Sigmoid colon (tissue), 7 donors: ENCODE results near the gene MCTP1. TPM values are rescaled to one million over a fixed set of nuclear protein-coding genes. Genes with fewer than 3 reads are reported as not detected.

ENCODE experiments used
- DNase-seq: peaks from one replicate; pipeline ENCODE4 v3.0.0-alpha.2; 2019
- H3K27ac ChIP-seq, 4 donors: fragments of 200-600 bp; sonication (generic); one replicate each; pipeline ENCODE4 v1.5.1; 2016 to 2019; ENCODE audit warnings: mild to moderate bottlenecking in 1 of 4
- H3K27me3 ChIP-seq, 3 donors: fragments of 200-600 bp; sonication (generic); one replicate each; pipeline ENCODE4 v1.5.1; 2019; ENCODE audit warnings: mild to moderate bottlenecking in 1 of 3
- H3K36me3 ChIP-seq, 4 donors: fragments of 200-600 bp; sonication (generic); one replicate each; pipeline ENCODE4 v1.5.1; 2016 to 2019
- H3K4me1 ChIP-seq, 4 donors: fragments of 200-600 bp; sonication (generic); one replicate each; pipeline ENCODE4 v1.5.1; 2017 to 2019
- H3K4me3 ChIP-seq, 4 donors: fragments of 200-600 bp; sonication (generic); one replicate each; pipeline ENCODE4 v1.5.1; 2017 to 2019; ENCODE audit warnings: mild to moderate bottlenecking in 2 of 4, moderate library complexity in 1 of 4
- H3K9me3 ChIP-seq, 4 donors: fragments of 200-600 bp in 3 of 4; sonication (generic) in 3 of 4; one replicate each; pipeline versions ENCODE4 v1.5.1 to v1.6.1; 2013 to 2019
- EP300 ChIP-seq, 4 donors: sonication (generic); formaldehyde crosslinking; IDR thresholded peaks; one replicate each; pipeline ENCODE4 v1.6.1; 2017; ENCODE audit warnings: antibody characterized with exemption in 4 of 4
- POLR2A ChIP-seq, 2 donors: fragments of 450-650 bp; IDR thresholded peaks; one replicate each; pipeline ENCODE4 v1.6.1; 2016; ENCODE audit warnings: antibody characterized with exemption in 2 of 2, mild to moderate bottlenecking in 2 of 2, moderate library complexity in 2 of 2
- POLR2AphosphoS5 ChIP-seq, 4 donors: sonication (generic); formaldehyde crosslinking; IDR thresholded peaks; one replicate each; pipeline ENCODE4 v1.6.1; 2017; ENCODE audit warnings: antibody characterized with exemption in 4 of 4
- WGBS, 2 donors: extraction: QIAGEN DNeasy Blood & Tissue Kit; methylation state at CpG; one replicate each; pipeline ENCODE4 v1.1.7; 2013; 5-methylcytosine and 5-hydroxymethylcytosine counted together
- intact Hi-C: fragments of 100-400 bp; cut with DNase I; formaldehyde crosslinking; loops from one replicate; pipeline ENCODE4 v1.15.1; 2023
- polyA plus RNA-seq, 3 donors: library from polyadenylated mRNA; stranded (reverse); fragments of 200-250 nt; gene quantifications; one replicate each; pipeline ENCODE4 v1.2.3, GENCODE V29; 2013
- total RNA-seq, 4 donors: library from RNA; depleted of rRNA; stranded (reverse); fragments of >200 nt; gene quantifications; one replicate each; pipeline ENCODE4 v1.1.0, GENCODE V29; 2016
- TF ChIP-seq, protein P1 (sequence below), 4 experiments: fragments of 450-650 bp in 3 of 4; fragments of 200-600 bp in 1 of 4; IDR thresholded peaks; one replicate each; pipeline ENCODE4 v1.5.1; 2016 to 2019; ENCODE audit warnings: antibody characterized with exemption in 4 of 4, mild to moderate bottlenecking in 3 of 4, moderate library complexity in 2 of 4
- donor health status: healthy with polysubstance abuse.
- donor health status: Bipolar disorder and iron deficiency.
- donor health status: healthy.

The MCTP1 gene
- total and polyA plus RNA-seq, 7 donors = 2.1 to 20.5 (median 12.5) TPM

- Histone ChIP-seq H3K27me3 (no peaks in the 10 kb centered on the region), H3K36me3 (no peaks in the 10 kb centered on the region), H3K9me3 (no peaks in the 10 kb centered on the region), H3K4me1 (no peaks in the 10 kb centered on the region), H3K4me3 (no peak overlapping the region), H3K27ac (no peak overlapping the region)
- WGBS, 2 donors = 63 to 75% methylated on average over 3 of the region's 3 CpGs
- DNase-seq = no peak
- intact Hi-C loops = no loop called here
- TF ChIP-seq EP300 (IDR thresholded peaks at IDR 0.05) = no peak
- TF ChIP-seq POLR2AphosphoS5 (IDR thresholded peaks at IDR 0.05) = no peak
- TF ChIP-seq, protein P1, sequence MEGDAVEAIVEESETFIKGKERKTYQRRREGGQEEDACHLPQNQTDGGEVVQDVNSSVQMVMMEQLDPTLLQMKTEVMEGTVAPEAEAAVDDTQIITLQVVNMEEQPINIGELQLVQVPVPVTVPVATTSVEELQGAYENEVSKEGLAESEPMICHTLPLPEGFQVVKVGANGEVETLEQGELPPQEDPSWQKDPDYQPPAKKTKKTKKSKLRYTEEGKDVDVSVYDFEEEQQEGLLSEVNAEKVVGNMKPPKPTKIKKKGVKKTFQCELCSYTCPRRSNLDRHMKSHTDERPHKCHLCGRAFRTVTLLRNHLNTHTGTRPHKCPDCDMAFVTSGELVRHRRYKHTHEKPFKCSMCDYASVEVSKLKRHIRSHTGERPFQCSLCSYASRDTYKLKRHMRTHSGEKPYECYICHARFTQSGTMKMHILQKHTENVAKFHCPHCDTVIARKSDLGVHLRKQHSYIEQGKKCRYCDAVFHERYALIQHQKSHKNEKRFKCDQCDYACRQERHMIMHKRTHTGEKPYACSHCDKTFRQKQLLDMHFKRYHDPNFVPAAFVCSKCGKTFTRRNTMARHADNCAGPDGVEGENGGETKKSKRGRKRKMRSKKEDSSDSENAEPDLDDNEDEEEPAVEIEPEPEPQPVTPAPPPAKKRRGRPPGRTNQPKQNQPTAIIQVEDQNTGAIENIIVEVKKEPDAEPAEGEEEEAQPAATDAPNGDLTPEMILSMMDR (IDR thresholded peaks at IDR 0.05) = no peak
- TF ChIP-seq POLR2A (IDR thresholded peaks at IDR 0.05) = no peak
Measured at GRCh38 chr5:94903726-94904125, 381.2 kb downstream of the MCTP1 start.

DNA sequence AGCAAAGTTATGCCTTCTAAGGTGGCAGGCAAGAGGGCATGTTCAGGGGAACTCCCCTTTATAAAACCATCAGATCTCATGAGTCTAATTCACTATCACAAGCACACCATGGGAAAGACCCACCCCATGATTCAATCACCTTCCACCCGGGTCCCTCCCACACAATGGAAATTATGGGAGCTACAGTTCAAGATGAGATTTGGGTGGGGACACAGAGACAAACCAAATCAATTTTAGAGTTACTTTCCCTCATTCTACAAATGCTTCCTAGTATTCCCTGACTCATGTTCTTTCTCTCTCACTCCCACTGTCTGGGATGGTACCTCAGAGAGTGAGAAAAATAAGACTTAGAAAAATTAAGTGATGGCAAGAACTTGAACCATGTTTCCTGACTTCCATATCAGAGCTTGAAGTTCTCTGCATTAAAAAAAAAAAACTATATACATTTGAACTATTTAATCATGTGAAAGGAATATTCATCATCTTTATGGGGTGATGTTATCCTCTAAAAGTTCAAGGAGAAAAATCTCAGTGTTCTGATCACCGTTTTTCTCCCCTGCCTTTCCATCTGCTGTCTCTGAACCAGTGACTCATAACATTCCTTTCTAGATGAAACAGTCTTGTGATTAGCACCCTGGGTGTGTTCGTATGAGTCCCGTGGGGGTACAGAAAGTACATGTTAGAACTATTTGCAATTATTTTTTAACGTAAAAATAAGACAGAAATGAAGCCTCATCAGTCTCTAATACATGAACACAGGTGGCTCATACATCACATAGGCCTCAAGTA lies 383.5 kb downstream of the MCTP1 start:
- 62 to 73% methylated on average over 5 of the region's 5 CpGs for WGBS, 2 donors
- H3K27ac ChIP-seq = no peak overlapping the region
- no peak overlapping the region for H3K4me3 ChIP-seq
- no peaks in the 10 kb centered on the region for H3K27me3 ChIP-seq
- no peak for TF ChIP-seq EP300 (IDR thresholded peaks at IDR 0.05)
- TF ChIP-seq POLR2A (IDR thresholded peaks at IDR 0.05) = no peak
- TF ChIP-seq, protein P1 (IDR thresholded peaks at IDR 0.05) = no peak
- no peak for TF ChIP-seq POLR2AphosphoS5 (IDR thresholded peaks at IDR 0.05)
- intact Hi-C loops = no loop called here
- H3K36me3 ChIP-seq = no peaks in the 10 kb centered on the region
- H3K4me1 ChIP-seq = no peaks in the 10 kb centered on the region
- DNase-seq = no peak
- no peaks in the 10 kb centered on the region for H3K9me3 ChIP-seq

DNA sequence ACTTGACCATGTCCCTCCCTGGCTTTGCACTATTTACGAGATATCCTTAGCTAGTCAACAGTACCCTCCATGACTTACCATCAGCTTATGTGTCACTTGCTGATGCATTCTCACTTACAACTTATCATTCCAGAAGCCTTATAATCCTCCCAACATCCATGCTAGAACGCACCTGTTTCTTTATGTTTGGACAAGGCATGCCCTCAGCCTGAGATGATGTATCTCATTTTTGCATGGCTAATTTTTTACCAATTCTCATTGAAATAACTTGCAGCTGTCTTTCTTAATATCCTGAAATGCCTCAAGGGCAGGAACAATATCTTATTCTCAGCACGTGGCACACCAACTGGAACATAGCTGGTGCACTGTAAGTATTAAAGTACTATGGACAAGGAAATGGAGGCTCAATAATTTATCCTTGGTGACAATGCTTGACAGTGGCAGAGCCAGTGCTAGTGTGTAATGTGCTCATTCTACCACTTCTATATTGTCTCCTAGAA lies 384.8 kb downstream of the MCTP1 start:
- DNase-seq = no peak
- 66 to 90% methylated on average over 3 of the region's 3 CpGs for WGBS, 2 donors
- no peaks in the 10 kb centered on the region for H3K36me3 ChIP-seq
- TF ChIP-seq, protein P1 (IDR thresholded peaks at IDR 0.05) = no peak
- no peak for TF ChIP-seq POLR2A (IDR thresholded peaks at IDR 0.05)
- no peak for TF ChIP-seq POLR2AphosphoS5 (IDR thresholded peaks at IDR 0.05)
- TF ChIP-seq EP300 (IDR thresholded peaks at IDR 0.05) = no peak
- H3K27me3 ChIP-seq = no peaks in the 10 kb centered on the region
- H3K9me3 ChIP-seq = no peaks in the 10 kb centered on the region
- H3K27ac ChIP-seq = no peak overlapping the region
- no peak overlapping the region for H3K4me3 ChIP-seq
- intact Hi-C loops = no loop called here
- H3K4me1 ChIP-seq = no peaks in the 10 kb centered on the region

DNA sequence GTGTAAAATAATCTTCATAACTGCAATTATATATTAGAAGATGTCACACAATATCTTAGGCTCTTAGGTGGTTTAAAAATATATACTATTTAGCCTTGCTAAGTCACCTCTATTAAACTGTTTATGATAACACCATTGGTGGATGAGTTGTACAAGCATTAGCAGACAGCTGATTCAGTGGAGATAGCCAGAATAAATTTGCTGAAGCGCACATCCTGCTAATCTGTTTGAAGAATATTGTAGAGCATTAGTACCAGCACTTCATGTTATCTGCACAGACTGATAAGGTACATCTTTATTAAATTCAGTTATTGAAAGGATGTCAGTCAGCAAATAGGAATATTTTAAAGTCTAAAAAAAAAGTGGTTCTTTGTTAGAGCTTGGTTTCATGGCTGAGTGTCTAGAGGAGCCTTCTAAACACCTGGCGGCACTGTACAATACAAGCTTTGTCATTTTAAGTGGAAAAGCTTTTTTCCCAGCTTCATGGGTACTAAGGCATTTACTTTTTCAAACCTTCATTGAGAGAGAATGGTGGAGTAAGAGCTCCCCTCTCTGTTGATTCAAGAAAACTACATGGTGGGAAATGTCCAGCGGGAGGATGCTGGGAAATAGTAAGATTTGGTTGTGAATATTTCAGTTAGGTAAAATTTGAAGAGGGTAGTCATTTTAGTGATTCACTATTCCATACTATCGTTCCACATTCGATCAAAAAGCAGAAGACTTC lies 391.3 kb downstream of the MCTP1 start:
- Histone ChIP-seq H3K27me3 (no peaks in the 10 kb centered on the region), H3K36me3 (no peaks in the 10 kb centered on the region), H3K4me3 (no peak overlapping the region), H3K9me3 (no peaks in the 10 kb centered on the region), H3K4me1 (no peaks in the 10 kb centered on the region), H3K27ac (no peak overlapping the region)
- DNase-seq = no peak
- intact Hi-C loops = no loop called here
- TF ChIP-seq POLR2A (IDR thresholded peaks at IDR 0.05) (no peak), EP300 (IDR thresholded peaks at IDR 0.05) (no peak), POLR2AphosphoS5 (IDR thresholded peaks at IDR 0.05) (no peak)
- TF ChIP-seq, protein P1 (IDR thresholded peaks at IDR 0.05) = no peak
- 49 to 67% methylated on average over 5 of the region's 5 CpGs for WGBS, 2 donors
